GM23248 (cell line): ENCODE results near the gene NCK2.

Source experiments
- EZH2 ChIP-seq: fragments of 200-600 bp; sonication (generic); IDR thresholded peaks from 2 replicates; pipeline ENCODE4 v1.6.1; 2018; ENCODE audit warnings: antibody characterized with exemption, mild to moderate bottlenecking; ENCODE audit not compliant: insufficient read depth, poor library complexity, severe bottlenecking
- EZH2phosphoT487 ChIP-seq: fragments of 200-600 bp; sonication (generic); IDR thresholded peaks from 2 replicates; pipeline ENCODE4 v1.6.1; 2018; ENCODE audit warnings: antibody characterized with exemption, moderate library complexity, mild to moderate bottlenecking, low read depth; ENCODE audit not compliant: insufficient read depth

- no peak for TF ChIP-seq EZH2
- TF ChIP-seq EZH2phosphoT487, result no peak
Observed at GRCh38 chr2:105841551-105841950, 96.8 kb downstream of the NCK2 start.
